K562 treated with DMSO at 1 percent for 24 hours (cell line): ENCODE results near the gene HTR1B. TPM values are rescaled to one million over a fixed set of nuclear protein-coding genes. Genes with fewer than 3 reads are reported as not detected.

Experiments used
- total RNA-seq: library from RNA; unstranded; fragments of 300-600 nt; gene quantifications from 2 replicates; pipeline ENCODE4 v1.2.3, GENCODE V29; 2022; ENCODE audit warnings: low read depth; ENCODE audit not compliant: insufficient read depth

Gene HTR1B, protein sequence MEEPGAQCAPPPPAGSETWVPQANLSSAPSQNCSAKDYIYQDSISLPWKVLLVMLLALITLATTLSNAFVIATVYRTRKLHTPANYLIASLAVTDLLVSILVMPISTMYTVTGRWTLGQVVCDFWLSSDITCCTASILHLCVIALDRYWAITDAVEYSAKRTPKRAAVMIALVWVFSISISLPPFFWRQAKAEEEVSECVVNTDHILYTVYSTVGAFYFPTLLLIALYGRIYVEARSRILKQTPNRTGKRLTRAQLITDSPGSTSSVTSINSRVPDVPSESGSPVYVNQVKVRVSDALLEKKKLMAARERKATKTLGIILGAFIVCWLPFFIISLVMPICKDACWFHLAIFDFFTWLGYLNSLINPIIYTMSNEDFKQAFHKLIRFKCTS
- total RNA-seq: not detected in 2 replicates

DNA sequence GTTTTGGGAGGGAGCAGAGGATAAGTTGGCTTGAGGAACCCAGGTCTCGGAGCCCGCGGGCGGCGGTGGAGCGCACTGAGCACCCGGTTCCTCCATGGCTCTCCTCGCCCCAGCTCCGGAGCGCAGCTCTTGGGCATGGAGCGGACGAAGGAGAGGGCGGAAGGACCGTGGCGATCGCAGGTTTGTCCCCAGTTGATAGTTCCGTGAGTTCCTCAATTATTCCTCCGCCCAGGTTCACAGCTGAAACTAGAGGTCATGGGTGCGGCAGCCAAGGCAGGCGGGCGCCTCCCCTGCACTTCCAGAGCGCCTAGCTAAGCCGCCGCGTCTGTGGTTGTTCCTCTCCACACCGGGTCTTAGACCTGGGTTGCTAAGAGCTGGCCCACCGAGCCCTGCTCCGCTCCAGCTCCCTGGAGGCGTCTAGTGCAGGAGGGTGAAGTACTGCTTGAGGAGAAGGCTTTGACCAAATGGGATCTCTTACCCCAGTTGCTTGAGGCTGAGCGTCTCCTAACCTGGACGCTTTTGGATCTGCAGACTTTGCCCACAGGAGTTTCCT is at the start of gene HTR1B:
Gene HTR1B, minus strand, starts transcription at position 184 of the 553 bp plus-strand sequence. Its CDS starts 88 bp downstream, at position 96.

Other genes starting within 250 kb of the HTR1B start
- not detected in 2 replicates for gene MEI4, start 189.5 kb upstream of the HTR1B start, total RNA-seq